Measurements from ENCODE around the gene RIPOR3. TPM values are rescaled to one million over a fixed set of nuclear protein-coding genes. Genes with fewer than 3 reads are reported as not detected.
A peak's percentile ranks its signal among the peaks of the same experiment; 100 is the strongest.

The RIPOR3 gene
- total RNA-seq, 6 donors from 2014 or later, result 2.1 to 36.7 (median 5.1) TPM

DNA sequence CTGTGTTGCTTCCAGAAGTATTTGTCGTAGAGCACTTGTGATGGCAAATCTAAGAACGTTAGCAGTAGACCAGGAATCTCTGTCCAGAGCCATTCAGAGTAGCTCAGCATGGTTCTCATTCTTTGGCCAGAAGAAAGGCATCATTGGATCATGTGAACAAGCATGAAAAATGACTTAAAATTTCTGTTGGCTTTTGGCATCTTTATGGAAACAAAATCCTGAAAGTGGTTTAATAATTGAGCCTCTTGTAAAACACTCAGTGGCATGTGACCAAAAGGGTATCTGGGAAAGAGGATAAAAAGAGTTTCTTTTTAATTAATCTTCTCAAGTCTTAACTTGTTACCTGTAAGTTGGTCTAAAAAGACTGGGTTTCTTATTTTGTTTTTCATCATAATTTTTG lies 126.0 kb downstream of the RIPOR3 start:
- 56 to 79% methylated on average over 2 of the region's 2 CpGs for WGBS, 2 donors
- H3K4me1 ChIP-seq, result peaks cover 29 to 58% (median 46%) of the 10 kb centered on the region in 4 donors
- DNase-seq (no peak), ATAC-seq (ENCODE audit: low FRiP score in 2 of 2) (no peak)
- H3K27me3 ChIP-seq, result no peaks in the 10 kb centered on the region
- no peaks in the 10 kb centered on the region for H3K9me3 ChIP-seq
- TF ChIP-seq, protein P1, sequence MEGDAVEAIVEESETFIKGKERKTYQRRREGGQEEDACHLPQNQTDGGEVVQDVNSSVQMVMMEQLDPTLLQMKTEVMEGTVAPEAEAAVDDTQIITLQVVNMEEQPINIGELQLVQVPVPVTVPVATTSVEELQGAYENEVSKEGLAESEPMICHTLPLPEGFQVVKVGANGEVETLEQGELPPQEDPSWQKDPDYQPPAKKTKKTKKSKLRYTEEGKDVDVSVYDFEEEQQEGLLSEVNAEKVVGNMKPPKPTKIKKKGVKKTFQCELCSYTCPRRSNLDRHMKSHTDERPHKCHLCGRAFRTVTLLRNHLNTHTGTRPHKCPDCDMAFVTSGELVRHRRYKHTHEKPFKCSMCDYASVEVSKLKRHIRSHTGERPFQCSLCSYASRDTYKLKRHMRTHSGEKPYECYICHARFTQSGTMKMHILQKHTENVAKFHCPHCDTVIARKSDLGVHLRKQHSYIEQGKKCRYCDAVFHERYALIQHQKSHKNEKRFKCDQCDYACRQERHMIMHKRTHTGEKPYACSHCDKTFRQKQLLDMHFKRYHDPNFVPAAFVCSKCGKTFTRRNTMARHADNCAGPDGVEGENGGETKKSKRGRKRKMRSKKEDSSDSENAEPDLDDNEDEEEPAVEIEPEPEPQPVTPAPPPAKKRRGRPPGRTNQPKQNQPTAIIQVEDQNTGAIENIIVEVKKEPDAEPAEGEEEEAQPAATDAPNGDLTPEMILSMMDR (IDR thresholded peaks at IDR 0.05), result no peak
- TF ChIP-seq EP300 (IDR thresholded peaks at IDR 0.05) (no peak), POLR2AphosphoS5 (IDR thresholded peaks at IDR 0.05) (no peak), POLR2A (IDR thresholded peaks at IDR 0.05) (no peak)
- no peak overlapping the region for H3K4me3 ChIP-seq
- peak overlapping the region in 3 of 4 donors; percentile 5 to 37 (median 32) for H3K27ac ChIP-seq
- peaks cover 9 to 81% (median 37%) of the 10 kb centered on the region in 4 donors for H3K36me3 ChIP-seq

- TF ChIP-seq POLR2A (IDR thresholded peaks at IDR 0.05) (no peak), EP300 (IDR thresholded peaks at IDR 0.05) (no peak), POLR2AphosphoS5 (IDR thresholded peaks at IDR 0.05) (no peak)
- Histone ChIP-seq H3K4me3 (no peak overlapping the region), H3K27me3 (no peaks in the 10 kb centered on the region), H3K9me3 (no peaks in the 10 kb centered on the region), H3K4me1 (peaks cover 19 to 55% (median 45%) of the 10 kb centered on the region in 4 donors), H3K27ac (peak overlapping the region in 3 of 4 donors; percentile 15 to 80 (median 48)), H3K36me3 (peaks cover 5 to 60% (median 24%) of the 10 kb centered on the region in 4 donors)
- ATAC-seq (ENCODE audit: low FRiP score in 2 of 2) (no peak), DNase-seq (no peak)
- 67 to 73% methylated on average over 3 of the region's 3 CpGs for WGBS, 2 donors
These were observed 128.0 kb downstream of the RIPOR3 start for GRCh38 chr20:50563133-50563944.

GRCh38 chr20:50562262-50562701 lies 129.1 kb downstream of the RIPOR3 start:
- peak; percentile 56 to 89 for ATAC-seq (ENCODE audit: low FRiP score in 2 of 2)
- DNase-seq, result peak in 1 of 2 donors; percentile 83
- Histone ChIP-seq H3K27ac (peak overlapping the region; percentile 76 to 81 (median 80)), H3K4me1 (peaks cover 19 to 55% (median 43%) of the 10 kb centered on the region in 4 donors), H3K36me3 (peaks cover 5 to 58% (median 19%) of the 10 kb centered on the region in 4 donors), H3K9me3 (no peaks in the 10 kb centered on the region), H3K27me3 (no peaks in the 10 kb centered on the region), H3K4me3 (no peak overlapping the region)
- 70 to 93% methylated on average over 3 to 7 of the region's 7 CpGs for WGBS, 2 donors
- peak; percentile 71 to 82 for TF ChIP-seq POLR2AphosphoS5 (IDR thresholded peaks at IDR 0.05)
- TF ChIP-seq, protein P1 (IDR thresholded peaks at IDR 0.05), result no peak
- TF ChIP-seq POLR2A (IDR thresholded peaks at IDR 0.05), result peak in 1 of 4 donors; percentile 45
- peak; percentile 21 to 97 (median 67) for TF ChIP-seq EP300 (IDR thresholded peaks at IDR 0.05)

DNA sequence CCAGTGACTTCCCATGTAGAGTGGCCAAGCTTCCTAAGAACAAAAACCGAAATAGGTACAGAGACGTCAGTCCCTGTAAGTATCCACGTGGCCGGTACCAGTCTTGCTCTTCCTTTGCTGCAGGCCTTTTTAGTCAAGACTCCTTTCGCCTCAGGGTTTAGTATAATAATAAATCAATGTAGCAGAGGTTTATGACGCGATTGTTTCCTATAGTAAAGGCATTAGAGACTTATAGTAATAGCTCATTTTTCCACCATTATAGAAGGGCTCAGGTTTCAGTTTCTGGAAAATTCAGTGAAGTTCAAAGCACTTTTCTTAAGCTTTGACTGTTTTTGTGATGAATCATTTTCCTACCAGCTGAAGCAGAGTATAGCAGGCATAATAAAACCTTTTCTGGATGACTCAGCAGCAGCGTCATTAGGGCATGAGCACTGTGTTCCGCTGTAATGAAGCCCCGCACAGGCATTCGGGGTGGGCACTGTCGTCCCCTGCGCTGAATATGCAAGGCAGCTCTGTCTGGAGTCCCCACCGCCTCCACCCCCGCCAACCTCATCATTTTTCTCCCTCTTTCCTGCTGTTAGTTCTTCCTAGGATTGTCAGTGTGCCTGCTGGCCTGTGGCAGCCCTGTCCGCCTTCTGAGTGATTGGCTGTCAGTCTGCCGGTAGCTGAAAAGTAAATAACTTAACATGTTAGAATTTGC lies 129.8 kb downstream of the RIPOR3 start:
- no peak for DNase-seq
- TF ChIP-seq, protein P1 (IDR thresholded peaks at IDR 0.05), result no peak
- TF ChIP-seq POLR2AphosphoS5 (IDR thresholded peaks at IDR 0.05) (no peak), POLR2A (IDR thresholded peaks at IDR 0.05) (no peak), EP300 (IDR thresholded peaks at IDR 0.05) (no peak)
- no peak overlapping the region for H3K4me3 ChIP-seq
- H3K27ac ChIP-seq, result peak overlapping the region; percentile 76 to 81 (median 80)
- H3K9me3 ChIP-seq, result no peaks in the 10 kb centered on the region
- 68 to 75% methylated on average over 17 of the region's 17 CpGs for WGBS, 2 donors
- H3K4me1 ChIP-seq, result peaks cover 19 to 50% (median 41%) of the 10 kb centered on the region in 4 donors
- H3K36me3 ChIP-seq, result peaks cover 5 to 54% (median 19%) of the 10 kb centered on the region in 4 donors
- H3K27me3 ChIP-seq, result no peaks in the 10 kb centered on the region
- peak; percentile 76 to 77 for ATAC-seq (ENCODE audit: low FRiP score in 2 of 2)

DNA sequence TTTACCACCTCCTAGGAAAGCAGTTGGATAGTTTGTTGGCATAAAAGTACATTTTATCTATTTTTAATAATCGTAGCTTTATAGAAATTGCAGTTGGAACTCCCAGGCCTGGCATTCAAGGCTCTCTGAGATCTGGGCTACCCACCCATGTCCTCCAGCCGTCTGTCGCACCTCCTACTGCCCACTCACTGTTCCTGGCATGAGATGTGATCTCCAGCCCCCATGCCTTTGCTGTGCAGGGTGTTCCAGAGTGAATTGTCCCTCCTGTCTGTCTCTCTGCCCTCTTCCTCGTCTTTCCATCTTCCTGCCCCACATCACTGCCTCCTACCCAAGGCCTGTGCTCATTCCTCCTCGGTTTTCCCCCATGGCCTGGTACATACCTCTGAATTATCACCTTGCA lies 130.5 kb downstream of the RIPOR3 start:
- Histone ChIP-seq H3K27me3 (no peaks in the 10 kb centered on the region), H3K36me3 (peaks cover 5 to 48% (median 17%) of the 10 kb centered on the region in 4 donors), H3K9me3 (no peaks in the 10 kb centered on the region), H3K27ac (peak overlapping the region; percentile 57 to 81 (median 78)), H3K4me3 (no peak overlapping the region), H3K4me1 (peaks cover 19 to 46% (median 40%) of the 10 kb centered on the region in 4 donors)
- ATAC-seq (ENCODE audit: low FRiP score in 2 of 2), result no peak
- TF ChIP-seq POLR2A (IDR thresholded peaks at IDR 0.05) (no peak), POLR2AphosphoS5 (IDR thresholded peaks at IDR 0.05) (no peak), EP300 (IDR thresholded peaks at IDR 0.05) (no peak)
- TF ChIP-seq, protein P1 (IDR thresholded peaks at IDR 0.05), result no peak
- DNase-seq, result no peak
- WGBS, 2 donors, result 77 to 81% methylated on average over 5 of the region's 5 CpGs
